Upper lobe of left lung (tissue), 4 donors: ENCODE measurements around the gene AHDC1.

ENCODE experiments used
- POLR2A ChIP-seq, 4 donors: fragments of 450-650 bp; IDR thresholded peaks; one replicate each; pipeline ENCODE4 v1.5.1; 2016 to 2017; ENCODE audit warnings: antibody characterized with exemption in 4 of 4, mild to moderate bottlenecking in 2 of 4
- TF ChIP-seq, protein P1 (sequence below), 6 experiments: fragments of 450-650 bp in 4 of 6; fragments of 200-600 bp in 2 of 6; sonication (generic) in 2 of 6; IDR thresholded peaks; one replicate each; pipeline ENCODE4 v1.5.1; 2016 to 2019; ENCODE audit warnings: antibody characterized with exemption in 6 of 6

- TF ChIP-seq, protein P1, sequence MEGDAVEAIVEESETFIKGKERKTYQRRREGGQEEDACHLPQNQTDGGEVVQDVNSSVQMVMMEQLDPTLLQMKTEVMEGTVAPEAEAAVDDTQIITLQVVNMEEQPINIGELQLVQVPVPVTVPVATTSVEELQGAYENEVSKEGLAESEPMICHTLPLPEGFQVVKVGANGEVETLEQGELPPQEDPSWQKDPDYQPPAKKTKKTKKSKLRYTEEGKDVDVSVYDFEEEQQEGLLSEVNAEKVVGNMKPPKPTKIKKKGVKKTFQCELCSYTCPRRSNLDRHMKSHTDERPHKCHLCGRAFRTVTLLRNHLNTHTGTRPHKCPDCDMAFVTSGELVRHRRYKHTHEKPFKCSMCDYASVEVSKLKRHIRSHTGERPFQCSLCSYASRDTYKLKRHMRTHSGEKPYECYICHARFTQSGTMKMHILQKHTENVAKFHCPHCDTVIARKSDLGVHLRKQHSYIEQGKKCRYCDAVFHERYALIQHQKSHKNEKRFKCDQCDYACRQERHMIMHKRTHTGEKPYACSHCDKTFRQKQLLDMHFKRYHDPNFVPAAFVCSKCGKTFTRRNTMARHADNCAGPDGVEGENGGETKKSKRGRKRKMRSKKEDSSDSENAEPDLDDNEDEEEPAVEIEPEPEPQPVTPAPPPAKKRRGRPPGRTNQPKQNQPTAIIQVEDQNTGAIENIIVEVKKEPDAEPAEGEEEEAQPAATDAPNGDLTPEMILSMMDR (IDR thresholded peaks at IDR 0.05), result no peak
- no peak for TF ChIP-seq POLR2A (IDR thresholded peaks at IDR 0.05)
Measured at GRCh38 chr1:27543284-27543683, 60.7 kb downstream of the AHDC1 start.
